GM21423 (cell line): ENCODE measurements around the gene ETV5.
A peak's percentile ranks its signal among the peaks of the same experiment; 100 is the strongest.

Source experiments
- ATAC-seq: cut with Tn5 transposase; IDR thresholded peaks from one replicate; pipeline ENCODE4 v1.9.1; 2021; ENCODE audit warnings: mild to moderate bottlenecking, moderate library complexity; ENCODE audit not compliant: unreplicated experiment

Gene ETV5

GRCh38 chr3:186070133-186070532 is 38.8 kb downstream of the ETV5 start:
- ATAC-seq: no peak

GRCh38 chr3:186069199-186069598 is 39.7 kb downstream of the ETV5 start:
- ATAC-seq: no peak

DNA sequence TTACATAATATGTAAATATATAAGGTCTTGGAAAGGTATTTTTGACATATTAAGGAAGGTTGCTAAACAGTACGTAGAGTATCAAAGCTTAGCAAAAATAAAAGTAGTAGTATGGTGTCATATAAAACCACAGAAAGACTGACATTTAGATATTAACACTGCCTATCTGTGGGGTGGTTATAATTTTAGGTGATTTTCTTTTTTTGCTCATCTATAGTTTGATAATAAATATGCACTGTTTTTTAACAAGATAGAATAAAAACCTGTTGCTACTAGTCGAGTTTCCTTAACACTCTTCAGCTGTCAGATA is 40.7 kb downstream of the ETV5 start:
- ATAC-seq: no peak

DNA sequence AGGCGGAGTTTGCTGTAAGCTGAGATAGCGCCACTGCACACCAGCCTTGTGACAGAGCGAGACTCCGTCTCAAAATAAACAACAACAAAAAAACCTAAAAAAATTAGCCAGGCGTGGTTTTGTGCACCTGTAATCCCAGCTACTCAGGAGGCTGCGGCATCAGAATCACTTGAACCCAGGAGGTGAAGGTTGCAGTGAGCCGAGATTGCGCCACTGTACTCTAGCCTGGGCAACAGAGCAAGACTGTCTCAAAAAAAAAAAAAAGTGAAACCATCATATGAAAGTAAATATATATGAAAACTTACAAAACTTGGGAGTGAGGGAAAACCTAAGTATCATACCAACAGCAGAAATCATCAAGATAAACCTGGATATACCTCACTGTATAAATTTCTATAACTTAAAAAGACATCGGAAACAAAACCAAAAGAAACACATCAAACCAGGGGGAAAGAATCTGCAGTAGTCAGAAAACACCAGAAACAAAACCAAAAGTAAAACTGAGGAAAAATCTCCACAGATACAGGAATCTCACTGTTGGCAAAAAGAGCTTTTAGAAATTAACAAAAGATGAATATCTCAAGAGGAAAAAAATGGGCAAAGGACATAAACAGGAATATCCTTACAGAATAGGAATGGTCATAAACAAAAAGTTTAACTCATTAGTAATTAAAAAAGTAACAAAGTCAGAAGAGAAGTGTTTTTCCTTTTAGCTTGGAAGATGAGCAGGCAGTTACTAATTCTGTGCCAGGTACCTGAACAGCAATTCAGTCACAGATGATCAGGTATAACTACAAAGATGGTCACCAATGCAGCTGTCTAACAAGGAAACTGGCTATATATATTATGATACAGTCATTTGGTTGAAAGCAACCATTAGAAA is 41.3 kb downstream of the ETV5 start:
- no peak for ATAC-seq

GRCh38 chr3:186060222-186060621 is 48.7 kb downstream of the ETV5 start:
- peak; percentile 68 for ATAC-seq

DNA sequence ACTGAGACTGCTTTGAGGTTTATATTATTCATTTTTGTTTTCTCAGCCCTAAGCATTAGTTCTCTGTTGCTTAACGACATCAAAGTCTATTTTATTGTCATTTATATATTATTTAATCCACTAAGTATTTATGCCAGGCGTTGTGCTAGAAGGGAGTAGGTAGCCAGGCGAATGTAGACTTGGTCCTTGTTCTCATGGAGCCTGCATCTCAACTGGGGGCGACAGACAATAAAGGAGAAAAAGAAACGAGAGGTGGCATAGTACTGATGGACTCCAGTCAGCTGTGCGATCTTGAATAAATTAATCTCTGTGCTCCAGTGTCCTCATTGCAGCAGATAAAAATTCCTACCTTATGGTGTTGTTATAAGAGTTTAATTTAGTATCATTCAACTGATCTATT is 49.7 kb downstream of the ETV5 start:
- no peak for ATAC-seq

DNA sequence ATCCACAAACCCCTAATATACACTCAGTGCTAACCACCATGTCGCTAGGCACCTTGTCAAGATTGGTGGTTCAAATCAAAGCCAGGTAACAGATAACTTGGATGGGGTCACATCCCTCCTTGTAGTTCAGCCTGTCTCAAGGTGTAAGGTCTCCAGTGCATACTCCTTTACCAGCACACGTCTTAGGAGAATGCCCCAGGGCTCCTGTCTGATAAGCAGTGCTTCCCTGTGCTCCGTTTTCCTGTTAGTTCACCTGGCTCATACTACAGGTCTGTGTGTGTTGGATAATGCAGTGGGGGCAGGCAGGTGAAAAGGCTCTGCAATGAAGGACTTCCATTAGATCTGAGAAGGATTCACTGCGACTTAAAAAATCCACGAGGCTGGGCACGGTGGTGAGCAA is 50.7 kb downstream of the ETV5 start:
- ATAC-seq: no peak

DNA sequence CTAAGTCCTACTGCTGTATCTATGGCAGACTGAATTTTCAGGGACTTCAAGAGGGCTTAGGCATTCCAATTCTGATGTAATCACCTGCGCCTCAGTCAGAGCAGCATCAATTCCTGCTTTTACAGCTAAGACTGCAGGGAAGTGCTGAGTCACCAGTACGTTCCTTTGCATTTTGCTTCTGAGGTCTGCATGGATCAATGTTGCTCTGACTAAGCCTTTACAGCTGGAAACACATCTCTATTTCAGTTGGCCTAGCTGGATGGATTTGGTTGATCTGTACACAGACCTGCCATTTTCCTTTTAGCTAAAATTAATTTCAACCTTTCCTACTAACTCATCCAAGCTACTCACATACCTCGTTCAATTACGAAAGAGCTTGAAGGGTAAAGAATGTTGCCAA is 51.3 kb downstream of the ETV5 start:
- ATAC-seq: no peak

DNA sequence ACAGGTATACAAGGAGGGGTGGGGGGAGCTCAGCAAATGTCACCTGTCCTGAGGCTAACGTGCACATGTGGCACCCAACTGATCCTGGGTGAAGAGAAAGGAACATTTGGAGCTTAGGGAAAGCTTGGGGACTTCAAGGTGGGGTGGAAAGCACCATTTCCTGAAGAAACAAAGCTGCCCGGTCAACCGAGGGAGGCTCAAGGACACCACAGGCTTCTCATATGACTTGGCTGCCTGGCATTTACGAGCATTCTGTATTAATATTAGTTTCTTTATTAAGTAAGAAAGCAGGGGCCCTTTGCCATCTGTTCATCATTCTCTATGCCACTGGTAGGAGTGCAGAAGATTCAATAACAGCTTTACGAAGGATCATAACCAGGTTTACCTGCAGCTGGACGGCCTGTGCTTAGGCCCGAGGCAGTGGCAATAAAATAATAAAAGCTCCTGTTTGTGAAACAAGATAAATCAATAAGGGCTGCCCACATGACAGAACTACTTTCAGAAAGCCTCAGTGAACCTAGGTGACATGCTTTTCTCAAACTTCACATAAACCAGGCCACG is 54.0 kb downstream of the ETV5 start:
- ATAC-seq: no peak

DNA sequence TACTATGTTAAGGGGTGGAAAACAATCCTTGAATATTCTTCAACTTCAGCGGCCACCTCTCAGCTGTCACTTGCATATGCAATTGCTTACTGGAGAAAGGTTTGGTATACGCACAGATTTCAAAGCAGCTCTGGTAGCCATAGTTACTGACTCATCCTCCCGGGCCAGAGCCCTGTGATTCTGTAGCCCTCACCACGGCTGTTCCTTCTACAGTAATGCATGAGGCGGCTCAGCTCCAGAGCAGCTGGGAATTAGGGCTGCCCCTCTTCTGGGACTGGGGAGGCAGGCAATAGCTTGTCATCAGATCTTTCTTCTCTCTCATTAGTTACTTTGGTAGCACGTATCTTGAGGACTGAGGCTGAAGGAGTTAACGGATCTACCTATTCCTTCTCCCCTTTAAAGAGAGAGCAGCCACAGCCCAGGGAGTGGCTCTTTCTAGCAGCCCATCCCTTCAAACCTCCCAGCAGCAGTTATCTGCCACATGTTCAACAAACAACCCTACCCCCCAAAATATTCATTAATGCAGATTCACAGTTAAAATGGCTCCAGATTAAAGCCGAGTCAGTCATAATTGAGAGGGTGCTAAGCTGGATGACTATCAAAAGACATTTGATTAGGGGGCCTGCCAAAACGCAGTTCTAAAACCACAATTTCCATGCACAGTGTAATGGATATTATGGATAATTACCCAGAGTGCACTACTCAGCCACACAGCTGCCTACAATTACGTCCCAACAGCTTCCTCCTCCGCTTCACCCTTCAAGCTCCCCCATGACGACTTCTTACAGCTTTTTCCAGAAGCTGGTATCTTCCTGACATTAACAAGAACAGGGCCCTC is 54.7 kb downstream of the ETV5 start:
- ATAC-seq: no peak

GRCh38 chr3:186052096-186052840 is 56.6 kb downstream of the ETV5 start:
- no peak for ATAC-seq

- ATAC-seq: no peak
Observed at GRCh38 chr3:186049001-186049400, 59.9 kb downstream of the ETV5 start.

DNA sequence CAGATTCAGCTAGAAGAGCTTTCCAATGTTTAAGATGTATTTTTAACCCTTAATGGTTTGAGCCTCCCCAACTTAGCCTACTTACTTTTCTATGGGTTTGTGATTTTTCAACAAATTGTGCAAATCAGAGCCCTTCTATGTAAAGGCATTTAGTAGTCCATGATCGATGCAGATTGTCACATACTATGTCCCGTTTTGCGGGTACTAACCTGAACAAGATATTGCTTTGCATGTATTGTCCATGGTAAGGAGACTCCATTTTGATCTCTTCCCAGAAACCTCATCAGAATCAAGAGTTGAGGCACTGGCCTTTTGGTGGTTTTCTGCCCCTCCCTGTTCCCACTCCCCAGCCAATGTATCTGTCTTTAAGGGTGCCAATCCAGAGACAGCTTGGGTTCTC is 60.8 kb downstream of the ETV5 start:
- no peak for ATAC-seq

- no peak for ATAC-seq
Observed at GRCh38 chr3:186046838-186047237, 62.1 kb downstream of the ETV5 start.

GRCh38 chr3:186044968-186045367 is 63.9 kb downstream of the ETV5 start:
- no peak for ATAC-seq

DNA sequence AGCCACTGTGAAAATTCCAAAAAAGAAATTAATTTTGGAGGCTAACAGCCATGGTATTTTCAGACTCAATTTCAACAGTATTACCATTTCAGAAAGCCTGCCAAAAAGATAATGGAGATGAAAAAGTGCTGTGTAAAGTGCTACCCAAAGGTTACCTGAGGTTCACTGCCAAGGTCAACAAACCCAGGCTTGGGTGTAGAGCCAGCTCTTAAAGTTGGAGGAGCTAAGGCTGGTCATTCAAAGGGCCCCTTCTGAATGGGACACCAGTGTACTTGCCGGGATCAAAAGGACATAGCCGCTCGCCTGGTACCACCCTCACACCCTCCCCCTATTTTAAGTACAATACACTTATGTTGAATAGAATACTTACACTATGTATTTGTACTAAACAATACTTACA is 64.5 kb downstream of the ETV5 start:
- no peak for ATAC-seq

GRCh38 chr3:186042521-186043202 is 66.2 kb downstream of the ETV5 start:
- ATAC-seq: no peak

- ATAC-seq: no peak
Observed at GRCh38 chr3:186042036-186042435, 66.9 kb downstream of the ETV5 start.

- no peak for ATAC-seq
Observed at GRCh38 chr3:186038360-186038759, 70.5 kb downstream of the ETV5 start.

GRCh38 chr3:186035277-186035676 is 73.6 kb downstream of the ETV5 start:
- no peak for ATAC-seq

- no peak for ATAC-seq
Observed at GRCh38 chr3:186032321-186032720, 76.6 kb downstream of the ETV5 start.
